CD4-positive, alpha-beta T cell treated with Interleukin-15 for 4 hours (primary cell): ENCODE data around the gene PCNX3.

ENCODE experiments used
- DNase-seq: peaks from one replicate; pipeline ENCODE4 v3.0.0-alpha.2; 2020; ENCODE audit warnings: low spot score

PCNX3 gene

DNA sequence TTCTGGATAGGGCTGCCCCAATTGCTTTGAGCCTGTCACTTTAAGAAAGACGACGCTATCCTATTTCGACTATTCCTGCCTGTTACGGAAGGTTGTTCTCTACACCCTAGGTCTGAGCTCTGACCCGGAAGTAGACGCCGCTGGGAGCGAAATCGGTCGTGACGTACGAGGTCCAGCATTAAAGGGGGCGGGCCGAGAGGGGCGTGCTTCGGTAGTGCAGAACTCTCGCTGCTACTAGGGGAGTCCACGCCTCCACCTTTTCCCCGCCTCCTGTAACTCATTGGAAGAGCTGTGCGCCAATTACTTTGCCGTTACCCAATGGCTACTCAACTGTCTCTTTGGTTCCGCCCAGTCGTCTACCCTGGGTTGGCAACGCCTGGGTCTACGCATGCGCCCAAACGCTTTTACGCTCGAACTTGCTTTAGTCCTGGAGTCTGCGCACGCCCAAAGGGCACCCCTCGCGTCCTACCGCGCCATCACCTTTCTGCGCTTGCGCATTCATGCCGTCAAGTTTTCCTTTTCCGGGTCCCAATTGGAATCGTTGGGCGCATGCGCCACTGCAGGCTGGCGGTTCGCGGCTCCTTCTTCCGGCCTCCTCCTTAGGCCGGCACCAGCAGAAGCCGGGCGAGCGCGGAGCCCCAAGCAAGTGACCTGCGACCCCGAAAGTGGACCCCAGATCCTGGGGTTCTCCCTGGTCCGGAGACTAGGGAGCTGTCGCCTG, at the start of gene PCNX3:
PCNX3 (plus strand) TSS at position 548 of the 721 bp plus-strand sequence. CDS start 536 bp downstream, outside the sequence.
- peak; percentile 100 for DNase-seq

DNA sequence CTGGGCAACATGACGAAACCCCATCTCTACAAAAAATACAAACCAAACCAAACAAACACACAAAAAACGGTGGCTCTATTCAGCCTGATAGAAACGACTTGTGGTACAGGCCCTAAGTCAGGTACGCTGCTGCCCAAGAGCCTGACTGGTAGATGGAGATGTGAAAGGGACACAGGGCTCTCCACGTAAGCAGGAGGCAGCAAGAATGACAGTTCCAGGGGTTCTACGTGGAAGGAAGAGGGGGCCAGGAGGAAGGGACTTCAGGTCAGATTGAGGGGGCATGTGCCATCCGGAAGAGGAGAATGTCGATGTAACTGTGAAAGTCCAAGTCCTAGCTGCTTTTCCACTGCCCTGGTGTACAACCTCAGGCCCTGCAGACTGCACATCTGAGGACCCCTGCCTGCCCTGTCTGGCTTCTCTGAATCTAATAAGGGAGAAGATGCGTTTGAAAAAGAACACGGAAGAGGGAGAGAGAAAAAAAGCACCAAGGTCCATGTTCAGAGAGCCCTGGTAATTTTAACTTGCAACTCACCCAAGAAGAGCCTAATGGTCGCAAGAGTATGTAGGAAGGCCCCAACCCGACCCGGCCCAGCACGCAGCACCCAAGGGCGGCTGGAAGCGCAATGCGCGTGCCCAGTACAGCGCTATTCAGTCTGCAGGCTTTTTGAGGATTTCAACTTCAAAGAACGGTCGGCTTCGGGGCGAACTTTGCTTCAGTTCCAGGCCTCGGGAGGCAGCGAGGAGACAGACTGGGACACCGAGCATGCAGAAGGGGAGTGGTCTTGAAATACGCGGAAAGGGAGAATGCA, 46.2 kb upstream of the PCNX3 start:
- DNase-seq, result no peak

DNA sequence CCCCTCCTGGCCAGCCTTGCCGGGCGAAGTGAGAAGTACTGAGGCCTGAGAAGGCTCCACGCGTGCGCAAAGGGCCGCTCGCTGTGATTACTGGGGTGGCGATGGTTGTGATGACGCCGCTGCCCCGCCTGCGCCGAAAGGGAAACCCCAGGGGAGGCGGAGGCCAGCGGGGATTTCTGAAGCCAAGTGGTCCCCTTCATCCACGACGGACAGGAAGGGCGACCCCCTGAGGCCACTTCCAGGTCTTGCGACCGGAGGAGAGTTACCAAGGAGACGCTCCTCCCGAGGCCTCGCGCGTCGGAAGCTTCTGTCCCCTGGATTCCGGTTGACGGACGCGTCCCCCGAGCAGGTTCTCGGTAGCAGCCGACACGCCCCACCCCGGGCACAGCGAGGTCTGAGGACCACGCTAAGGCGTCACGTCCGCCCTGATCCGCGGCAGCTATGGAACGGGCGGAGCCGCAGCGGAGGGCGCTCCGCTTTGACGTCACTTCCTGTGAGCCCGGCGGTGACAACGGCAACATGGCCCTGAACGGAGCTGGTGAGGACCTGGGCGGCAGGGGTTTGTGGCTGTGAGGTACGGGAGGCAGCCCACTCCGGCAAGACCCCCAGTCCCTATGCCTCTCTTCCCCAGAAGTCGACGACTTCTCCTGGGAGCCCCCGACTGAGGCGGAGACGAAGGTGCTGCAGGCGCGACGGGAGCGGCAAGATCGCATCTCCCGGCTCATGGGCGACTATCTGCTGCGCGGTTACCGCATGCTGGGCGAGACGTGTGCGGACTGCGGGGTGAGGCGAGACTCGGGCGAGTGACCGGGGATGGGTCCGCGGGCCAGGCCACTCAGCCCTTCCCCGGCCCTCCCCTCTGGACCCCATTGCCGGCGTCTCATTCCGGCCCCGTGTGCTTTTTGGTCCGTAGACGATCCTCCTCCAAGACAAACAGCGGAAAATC, 45.3 kb upstream of the PCNX3 start, which contains the start of gene ZNRD2:
ZNRD2 (plus strand) TSS at position 505 of the 946 bp plus-strand sequence; CDS start at position 520, 15 bp downstream.
- peak; percentile 98 for DNase-seq

DNA sequence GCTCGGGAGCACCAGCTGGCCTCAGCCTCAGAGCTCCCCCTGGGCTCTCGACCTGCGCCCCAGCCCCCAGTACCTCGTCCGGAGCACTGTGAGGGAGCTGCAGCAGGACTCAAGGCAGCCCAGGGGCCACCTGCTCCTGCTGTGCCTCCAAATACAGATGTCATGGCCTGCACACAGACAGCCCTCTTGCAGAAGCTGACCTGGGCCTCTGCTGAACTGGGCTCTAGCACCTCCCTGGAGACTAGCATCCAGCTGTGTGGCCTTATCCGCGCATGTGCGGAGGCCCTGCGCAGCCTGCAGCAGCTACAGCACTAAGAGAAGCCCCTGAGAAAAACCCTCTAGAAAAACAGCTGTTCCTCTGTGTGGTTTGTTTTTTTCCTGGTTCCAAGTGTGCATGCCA, 44.2 kb upstream of the PCNX3 start:
- no peak for DNase-seq

DNA sequence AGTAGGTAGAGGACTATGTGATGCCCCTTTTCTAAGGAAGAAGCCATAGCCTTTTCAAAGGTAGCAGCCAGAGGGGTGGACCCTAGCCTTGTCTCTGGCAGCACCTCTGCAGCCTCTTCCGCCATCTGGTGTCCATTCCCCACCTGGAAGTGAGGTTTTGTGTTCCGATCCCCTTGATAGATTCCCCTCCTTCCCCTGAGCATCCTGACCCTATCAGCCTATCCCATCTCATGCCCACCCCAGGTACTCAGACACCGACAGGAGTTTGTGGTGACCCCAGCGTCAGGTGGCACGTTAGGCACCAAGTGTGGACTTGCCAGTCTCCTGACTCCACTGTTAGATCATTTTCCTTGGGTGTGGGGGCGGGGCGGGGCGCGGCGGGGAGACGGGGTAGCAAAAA, 43.6 kb upstream of the PCNX3 start:
- DNase-seq, result no peak

DNA sequence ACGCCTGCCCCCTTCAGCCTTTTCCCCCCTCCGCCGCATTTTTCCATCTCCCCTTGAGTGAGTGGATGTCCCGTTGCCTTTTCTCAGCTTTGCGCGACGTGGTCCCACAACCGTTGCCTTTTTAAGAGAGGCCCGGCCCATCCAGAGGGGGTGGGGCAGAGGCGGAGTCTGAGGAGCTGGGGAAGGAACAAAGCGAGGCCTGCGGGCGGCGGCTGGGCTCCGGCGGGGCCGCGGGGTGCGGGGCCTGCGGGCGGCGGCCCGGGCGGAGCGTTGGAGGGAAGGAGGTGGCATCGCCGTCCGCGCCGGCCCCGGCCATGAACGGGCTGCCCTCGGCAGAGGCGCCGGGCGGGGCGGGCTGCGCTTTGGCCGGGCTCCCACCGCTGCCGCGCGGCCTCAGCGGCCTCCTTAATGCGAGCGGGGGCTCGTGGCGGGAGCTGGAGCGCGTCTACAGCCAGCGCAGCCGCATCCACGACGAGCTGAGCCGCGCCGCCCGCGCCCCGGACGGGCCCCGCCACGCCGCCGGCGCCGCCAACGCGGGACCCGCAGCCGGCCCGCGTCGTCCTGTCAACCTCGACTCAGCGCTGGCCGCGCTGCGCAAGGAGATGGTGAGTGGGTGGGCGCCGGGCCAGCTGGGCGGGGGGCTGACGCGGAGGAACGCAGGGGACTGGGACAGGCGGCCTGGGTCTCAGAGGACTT, 43.1 kb upstream of the PCNX3 start, which contains the start of gene FAM89B:
FAM89B (plus strand) TSS at position 183 of the 696 bp plus-strand sequence; CDS start at position 315, 132 bp downstream.
- peak; percentile 88 for DNase-seq

DNA sequence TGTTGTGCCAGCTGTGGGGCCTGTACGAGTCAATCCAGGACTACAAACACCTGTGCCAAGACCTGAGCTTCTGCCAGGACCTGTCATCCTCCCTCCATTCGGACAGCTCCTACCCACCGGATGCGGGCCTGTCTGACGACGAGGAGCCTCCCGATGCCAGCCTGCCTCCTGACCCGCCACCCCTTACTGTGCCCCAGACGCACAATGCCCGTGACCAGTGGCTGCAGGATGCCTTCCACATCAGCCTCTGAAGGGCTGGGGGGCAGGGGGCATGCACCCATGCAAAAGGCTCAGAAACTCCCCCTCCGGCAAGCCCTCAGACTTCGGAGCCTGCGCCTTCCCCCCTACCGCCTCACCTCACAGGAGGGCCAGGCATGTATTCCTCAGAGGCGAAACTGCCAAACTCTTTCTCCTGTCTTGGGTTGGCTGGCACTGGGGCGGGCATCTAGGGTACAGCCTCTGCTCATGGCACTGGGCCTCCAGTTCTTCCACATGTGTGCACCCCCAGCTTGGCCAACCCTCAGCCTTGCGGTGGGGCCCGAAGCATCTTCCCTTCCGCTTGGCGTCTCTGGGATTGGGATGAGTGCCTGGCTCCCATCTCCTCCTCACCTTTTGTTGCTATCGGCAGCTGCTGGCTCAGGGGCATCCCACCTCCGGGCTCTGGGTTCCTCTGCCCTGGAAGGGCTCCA, 42.0 kb upstream of the PCNX3 start:
- DNase-seq, result no peak

DNA sequence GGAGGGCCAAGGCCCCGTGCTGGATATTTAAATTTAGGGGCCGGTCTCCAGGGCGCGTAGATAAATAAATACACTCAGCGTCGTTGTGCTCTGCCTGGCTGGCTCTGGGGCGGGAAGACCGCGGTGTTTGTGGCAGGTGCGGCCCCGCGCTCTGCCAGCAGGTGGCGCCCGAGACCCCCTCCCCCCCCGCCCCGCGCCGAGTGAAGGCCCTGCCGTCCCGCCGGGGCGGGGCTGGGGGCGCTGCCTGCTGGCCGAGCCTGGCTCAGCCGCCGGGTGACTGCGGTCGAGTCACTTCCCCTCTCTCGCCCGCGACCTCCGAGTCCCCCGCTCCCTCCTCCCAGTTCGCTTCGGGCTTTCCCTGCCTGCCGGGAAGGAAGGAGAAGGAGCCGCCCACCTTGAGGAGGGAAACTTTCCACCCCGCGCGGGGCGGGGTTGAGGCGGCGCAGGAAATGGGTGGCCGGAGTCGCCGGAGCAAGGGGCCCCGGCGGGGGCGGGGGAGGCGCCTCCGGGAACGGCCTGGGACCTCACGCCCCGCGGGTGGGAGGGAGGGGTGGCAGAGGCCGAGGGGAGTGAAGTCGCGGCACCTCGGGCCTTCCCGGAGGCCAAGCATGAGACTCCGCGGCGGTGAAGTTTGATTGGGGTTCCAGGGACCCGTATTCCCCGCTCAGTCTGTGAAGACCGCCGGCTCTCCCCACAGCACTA, 41.3 kb upstream of the PCNX3 start:
- peak; percentile 87 for DNase-seq

DNA sequence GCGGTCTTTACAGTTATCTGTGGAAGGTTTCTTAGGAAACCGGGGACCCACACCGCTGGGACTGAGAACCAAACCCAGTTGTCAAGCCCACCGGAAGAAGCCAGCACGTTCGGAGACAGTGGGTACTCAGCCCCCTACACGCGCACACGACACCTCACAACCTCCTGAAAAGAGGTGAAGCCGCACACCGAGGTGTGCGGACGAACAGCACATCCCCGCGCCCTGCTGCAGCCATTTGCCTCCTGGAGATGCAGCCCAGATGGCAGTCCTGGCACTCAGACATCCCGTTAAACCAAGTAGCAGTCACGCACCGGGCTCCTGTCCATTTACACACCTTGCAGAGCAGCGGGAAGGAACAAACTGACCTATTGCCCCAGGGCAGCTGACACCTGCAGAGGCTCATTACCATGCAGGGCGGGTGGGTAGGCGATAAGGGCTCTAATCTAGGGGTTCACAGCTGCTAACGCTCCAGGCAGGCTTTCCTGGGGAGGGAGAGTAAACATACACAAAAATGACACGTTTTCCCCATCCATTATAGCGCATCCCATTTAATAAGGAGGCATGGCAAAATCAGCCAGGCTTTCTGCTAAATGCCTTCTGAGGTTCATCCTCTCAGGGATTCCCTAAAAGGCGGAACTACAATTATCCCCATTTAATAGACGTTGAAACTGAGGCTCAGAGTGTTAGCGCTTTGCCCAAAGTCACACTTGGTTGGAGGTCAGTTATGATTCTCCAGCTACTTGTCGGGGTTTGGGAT, 40.6 kb upstream of the PCNX3 start:
- no peak for DNase-seq

DNA sequence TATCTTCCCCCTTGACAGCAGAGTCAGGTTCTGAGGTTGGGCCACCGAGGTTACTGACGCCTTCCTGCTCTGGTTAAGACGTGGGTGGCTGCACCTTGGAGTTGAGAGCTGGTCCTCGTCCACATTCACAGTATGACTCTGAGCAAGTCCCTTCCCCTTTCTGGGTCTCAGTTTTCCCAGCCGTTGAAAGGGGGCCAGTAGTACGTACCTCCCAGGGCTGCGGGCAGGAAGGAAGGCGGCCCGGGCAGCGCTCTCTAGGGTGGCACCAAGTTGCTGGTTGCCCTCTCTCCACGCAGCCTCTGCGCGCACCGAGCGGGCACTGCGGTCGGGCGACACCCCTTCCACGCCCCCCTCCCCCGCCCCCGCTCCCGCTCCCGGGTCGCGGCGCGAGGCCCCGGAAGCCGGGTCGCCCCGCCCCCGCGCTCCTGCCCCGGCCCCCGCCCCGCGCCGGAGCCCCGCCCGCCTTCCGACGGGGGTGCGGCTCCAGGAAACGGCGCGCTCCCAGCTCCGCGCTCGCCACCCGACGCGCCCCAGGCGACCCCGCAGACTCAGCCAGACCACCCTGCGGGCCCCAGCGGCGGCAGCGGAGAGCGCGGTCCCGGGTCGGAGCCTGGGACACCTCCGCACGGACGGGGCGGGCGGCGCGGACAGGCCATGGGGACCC, 39.9 kb upstream of the PCNX3 start, which contains the start of gene EHBP1L1:
EHBP1L1 (plus strand) TSS at position 486 of the 664 bp plus-strand sequence. CDS start 250 bp downstream, outside the sequence.
- DNase-seq, result peak; percentile 79

DNA sequence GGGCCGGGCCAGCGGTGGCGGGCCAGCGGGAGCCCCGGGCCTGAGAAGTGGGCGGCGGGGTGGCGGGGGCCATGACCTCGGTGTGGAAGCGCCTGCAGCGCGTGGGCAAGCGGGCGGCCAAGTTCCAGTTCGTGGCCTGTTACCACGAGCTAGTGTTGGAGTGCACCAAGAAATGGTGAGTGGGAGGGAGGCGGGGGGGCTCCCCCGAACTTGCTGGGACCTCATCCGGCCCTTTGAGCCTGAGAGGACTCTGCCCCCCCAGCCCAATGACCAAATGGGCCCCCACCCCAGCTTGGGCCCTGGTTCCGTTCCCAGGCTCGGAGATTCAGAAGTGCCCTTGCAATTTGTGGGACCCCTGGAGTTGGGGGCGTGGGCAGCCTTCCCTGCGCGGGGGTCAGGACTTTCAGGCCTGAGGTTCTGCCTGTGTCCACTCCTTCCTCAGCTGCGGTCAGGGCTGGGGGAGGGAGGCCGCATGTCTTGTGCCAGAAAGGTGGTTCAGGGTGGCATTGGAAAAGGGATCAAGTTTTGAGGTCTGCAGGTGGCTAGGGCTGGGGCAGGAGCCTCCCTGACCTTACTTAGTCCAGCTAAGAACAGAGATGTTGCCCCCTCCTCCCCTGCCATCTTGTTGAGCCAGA, 39.2 kb upstream of the PCNX3 start:
- DNase-seq, result no peak

DNA sequence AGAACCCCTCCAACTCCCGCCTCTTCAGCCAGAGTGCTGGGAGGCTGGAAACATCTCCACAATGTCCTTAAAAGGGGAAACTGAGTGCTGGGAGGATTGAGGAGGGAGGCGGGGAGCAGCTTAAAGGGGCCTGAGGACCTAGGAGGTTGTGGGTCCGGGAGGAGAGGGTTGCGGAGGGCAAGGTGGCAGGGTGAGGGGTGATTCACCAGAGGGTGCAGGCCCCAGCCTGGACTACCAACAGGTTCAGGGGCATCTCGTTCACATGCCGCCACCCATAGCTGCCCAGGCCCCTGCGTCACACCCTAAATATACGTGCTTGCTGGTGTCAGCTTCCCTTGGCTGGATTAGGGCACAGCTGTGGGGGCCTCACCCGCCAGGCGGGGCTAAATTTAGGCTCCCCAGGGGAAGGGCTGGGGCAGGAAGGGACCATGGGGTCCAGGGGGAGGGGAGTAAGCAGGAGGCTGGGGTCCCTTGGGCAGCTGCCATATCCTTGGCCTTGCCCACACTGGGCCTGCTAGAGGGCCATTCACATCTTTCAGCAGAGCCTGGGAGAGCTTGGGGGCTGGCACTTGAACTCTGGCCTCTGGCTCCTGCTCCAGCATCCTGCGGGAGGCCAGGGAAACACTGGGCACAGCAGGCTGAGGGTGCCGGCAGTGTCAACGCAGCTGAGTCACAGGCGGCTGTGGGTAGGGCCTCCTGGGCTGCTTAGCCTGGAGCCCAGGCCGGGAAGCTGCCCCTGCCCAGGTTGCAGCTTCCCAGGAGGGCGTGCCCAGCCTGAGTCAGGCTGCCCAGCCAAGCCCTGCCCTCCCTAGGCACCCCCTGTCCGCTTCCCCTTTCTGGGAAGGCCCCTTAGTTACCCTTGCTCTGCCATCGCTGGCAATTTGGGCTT, 38.5 kb upstream of the PCNX3 start:
- DNase-seq, result no peak

DNA sequence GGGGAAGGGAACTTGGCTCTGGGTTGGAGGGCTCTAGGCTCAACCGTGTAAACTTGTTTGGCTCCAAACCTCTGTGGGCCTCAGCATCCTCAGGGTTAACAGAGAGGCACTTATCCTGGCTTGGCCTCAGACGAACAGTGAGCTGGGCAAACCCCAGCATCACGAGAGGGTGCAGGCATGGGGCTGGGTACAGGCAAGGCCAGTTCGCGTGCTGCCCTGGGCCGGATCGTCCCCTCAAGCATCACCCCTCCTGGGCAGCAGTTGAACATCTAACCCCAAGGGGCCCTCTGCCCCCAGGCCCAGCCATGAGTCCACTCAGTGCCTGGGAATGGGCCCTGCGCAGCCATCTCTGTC, 37.8 kb upstream of the PCNX3 start:
- DNase-seq, result no peak

DNA sequence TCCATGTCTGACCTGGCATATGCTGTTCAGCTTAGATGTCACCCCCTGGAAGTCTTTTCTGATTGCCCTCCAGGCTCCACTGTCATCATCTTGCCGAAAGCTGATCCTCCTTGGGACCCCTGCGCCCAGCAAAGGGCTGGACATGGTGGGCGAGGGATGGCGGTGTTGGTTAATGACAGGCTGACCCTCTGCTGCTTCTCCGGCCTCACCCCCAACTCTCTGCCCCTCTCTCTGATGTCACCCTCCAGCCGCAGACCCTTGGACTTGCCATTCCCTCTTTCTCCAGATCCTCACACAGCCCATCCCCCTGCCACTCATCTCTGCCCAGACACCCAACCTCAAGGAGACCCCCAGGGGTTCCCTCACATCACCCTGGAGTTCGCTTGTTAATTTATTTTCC, 37.4 kb upstream of the PCNX3 start:
- DNase-seq, result no peak

DNA sequence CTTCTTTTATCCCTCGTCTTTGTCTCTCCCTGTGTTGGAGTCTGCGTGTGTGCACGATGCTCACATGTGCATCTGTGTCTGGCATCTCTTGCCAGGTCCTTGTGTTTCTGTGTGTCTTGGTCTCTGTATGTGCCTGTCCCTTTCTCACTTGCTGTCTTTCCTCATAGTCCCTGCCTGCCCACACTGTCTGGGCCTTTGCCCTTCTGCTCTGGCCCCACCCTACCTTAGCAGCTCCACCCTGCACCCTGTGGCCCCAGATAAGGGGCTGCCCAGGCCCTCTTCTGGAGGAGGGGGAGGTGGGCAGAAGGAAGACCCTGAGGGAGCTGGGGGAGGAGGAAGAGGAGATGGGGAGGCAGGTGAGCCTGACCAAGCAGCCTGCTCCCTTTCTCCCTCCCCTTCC, 36.9 kb upstream of the PCNX3 start:
- no peak for DNase-seq

DNA sequence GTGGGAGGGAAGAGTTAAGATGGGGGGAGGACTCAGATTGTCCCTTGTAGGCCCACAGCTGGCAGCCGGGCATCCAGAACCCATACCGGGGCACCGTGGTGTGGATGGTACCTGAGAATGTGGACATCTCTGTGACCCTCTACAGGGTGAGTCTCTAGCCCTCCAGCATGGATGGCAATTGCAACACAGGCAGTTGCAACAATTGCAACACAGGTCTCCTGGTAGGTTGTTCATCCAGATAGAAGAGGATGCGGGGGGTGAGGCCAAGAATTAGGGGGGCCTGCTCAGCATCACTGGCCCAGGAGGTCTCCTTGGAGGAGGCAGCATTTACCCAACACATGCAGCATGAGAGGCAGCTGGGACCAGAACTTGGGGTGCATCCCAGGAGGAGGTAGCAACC, 36.3 kb upstream of the PCNX3 start:
- DNase-seq, result no peak

DNA sequence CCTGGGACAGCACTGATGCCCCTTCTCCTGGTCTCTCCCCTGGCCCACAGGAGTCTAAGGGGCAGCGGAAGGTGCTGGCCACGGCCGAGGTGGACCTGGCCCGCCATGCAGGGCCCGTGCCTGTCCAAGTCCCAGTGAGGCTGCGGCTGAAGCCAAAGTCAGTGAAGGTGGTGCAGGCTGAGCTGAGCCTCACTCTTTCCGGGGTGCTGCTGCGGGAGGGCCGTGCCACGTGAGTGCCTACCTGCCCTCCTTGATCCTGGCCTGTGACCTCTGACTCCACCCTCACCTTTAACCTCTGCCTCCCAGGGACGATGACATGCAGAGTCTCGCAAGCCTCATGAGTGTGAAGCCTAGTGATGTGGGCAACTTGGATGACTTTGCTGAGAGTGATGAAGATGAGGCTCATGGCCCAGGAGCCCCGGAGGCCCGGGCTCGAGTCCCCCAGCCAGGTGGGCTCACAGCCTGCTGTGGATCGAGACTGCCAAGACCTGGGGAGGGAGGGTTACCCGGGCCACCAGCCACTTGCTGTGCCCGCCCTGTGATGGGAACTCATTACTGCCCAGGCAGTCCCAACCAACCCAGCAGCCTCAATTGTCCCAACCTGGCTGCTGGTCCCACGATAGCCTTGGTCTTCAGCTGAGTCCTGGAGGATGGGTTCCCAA, 35.4 kb upstream of the PCNX3 start:
- DNase-seq, result no peak
